Limb (tissue), 2 donors: ENCODE data around the gene RALY.

Source experiments
- DNase-seq, 2 donors: peaks; one replicate each; pipeline ENCODE4 v3.0.0-alpha.2; 2016; ENCODE audit errors: extremely low spot score in 2 of 2

RALY gene

DNA sequence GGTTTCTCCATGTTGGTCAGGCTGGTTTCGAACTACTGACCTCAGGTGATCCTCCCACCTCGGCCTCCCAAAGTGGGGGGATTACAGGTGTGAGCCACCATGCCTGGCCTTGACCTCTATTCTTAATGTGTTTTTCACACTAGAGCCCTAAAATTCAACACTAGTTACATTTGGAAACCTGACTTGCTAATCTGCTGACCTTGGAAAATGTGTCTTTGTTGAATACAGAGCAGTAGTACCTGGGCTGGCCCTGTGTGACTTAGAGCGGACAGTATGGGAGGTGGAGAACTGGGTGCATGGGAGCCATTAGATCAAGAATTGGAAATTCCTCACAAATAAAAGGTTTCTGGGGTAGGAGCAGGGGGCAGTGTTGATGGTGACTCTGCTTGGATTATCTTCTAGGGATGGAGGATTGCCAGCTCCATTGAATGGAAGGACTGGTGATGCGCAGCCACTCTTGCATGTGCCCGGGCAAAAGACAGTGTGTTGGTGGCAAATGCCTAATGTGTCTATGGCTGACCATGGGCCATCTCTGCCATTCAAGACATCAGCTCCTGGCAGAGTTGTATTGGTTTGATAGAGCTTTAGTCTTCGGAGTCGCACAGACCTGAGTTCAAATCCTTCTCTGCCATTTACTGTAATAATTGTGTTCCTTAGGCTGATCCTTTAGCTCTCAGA is 53.4 kb downstream of the RALY start:
- DNase-seq = no peak

DNA sequence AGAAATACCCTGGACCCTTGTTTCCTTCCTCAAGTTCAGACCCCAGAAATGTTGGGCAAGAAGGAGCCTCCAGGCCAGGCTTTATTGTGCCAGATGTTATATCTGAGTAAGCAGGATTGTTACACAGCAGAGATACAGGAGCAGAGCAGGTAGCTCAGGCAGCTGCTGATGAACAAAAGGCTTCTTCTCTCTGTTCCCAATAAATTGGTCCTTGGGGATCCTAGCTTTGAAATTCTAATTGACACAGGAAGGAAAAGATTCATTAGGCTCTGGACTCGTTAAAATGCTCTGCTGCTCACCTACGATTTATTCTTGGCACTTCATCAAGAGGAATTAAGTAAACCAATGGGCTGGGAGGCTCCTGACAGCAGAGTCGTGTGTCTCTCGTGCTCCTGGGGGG is 54.2 kb downstream of the RALY start:
- no peak for DNase-seq

DNA sequence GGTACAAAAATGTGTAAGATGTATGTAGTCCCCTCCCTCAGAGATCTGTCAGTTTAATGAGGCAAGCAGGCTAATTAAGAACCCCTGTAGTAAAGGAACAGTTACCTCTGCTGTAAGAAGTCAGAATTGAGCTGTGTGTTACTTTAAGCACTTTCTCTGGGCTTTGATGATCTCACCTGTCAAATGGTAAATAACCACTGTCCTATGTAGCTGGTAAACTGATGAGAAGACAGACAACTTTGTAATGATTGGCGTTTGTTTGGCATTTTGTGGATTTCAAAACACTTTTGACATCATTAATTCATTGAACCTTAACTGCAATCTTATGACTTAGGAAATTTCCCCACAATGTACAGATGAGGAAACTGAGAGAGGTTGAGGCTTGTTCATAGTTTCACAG is 55.7 kb downstream of the RALY start:
- no peak for DNase-seq

DNA sequence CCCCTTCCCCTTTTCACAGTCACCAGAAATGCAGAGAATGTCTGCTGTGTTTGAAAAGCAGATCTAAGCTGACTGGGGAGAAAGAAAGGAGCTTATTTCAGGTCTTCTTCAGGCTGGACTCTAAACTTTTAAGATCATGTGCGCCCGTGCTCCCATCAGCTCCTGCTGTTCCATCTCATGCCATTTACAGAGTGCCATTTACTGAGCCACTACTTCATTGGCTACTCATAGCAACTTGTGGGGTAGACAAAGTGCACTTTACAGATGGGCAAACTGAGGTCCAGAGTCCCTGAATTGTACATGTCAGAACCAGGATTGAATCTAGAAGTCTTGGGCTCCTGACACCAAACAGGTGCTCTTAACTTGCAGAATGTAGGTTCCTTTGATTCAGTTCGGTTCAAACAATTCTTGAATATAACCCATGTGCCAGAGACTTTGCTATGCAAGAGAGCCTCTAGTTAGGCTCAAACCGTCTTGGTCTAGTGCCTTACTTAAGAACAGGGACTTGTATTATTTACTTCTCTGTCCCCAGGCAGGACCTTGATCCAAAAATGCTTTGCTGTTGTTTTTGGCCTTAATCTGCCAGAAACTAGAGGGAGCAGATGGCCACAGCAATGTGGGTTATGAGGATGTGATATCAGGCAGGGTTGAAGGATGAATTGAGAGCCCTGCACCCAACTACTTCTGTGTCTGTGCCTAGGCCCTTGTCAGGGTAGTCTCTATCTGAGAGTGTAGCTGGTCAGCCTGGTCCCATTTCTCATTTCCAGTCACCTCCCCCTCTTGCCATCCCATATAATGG is 56.4 kb downstream of the RALY start:
- DNase-seq = no peak

DNA sequence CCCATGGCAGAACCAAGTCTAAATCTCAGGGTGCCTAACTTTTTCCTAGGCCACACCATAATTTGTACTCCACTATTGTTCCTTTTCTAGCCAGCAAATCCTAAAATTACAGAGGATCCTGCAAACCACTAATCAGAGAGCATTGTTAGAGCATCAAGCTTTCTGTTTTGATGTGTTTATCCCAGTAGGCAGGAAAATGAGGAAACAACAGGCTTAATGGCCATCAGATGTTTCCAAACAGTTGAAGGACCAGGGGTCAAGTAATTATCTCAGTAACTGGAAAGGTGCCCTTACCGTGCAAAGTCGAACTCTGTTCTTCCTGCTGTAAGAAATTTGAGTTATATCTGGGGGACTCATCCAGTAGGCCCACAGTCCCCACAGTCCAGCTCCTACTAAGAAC is 58.7 kb downstream of the RALY start:
- no peak for DNase-seq

DNA sequence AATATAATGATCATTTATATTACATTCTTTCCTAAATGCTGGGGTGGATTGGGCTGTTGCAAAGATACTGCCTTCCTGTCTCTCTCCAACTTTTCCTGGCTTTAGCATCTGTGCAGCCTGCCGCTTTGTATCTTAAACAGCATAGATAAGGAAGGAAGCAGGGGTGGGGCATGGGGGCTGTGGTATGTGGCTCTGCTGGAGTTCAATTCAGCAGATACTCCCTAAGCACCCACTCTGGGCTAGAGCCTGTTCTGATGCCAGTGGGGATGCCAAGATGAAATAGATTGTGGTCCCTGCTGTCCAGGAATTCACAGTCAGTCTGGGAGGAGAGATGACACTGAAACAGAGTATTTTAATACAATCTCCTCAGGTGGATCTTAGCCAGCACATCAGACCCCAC is 61.6 kb downstream of the RALY start:
- no peak for DNase-seq

DNA sequence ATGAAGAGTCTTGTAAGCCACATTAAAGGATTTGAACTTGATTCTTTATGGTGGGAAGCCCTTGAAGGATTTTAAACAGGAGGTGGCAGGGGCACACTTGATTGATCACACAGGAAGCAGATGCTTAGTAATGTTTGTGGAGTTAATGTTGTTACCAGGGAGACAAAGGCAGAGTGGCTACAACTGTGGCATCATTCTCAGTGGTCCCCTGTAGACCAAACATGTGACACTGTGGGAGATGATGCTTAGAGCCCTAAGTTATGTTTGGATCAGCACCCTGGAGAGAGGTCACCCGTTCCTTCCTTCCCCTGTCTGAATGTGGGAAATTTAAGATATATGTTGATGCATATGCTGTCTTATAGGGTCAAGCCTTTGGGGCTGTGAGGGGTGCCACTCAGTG is 65.1 kb downstream of the RALY start:
- DNase-seq = no peak

DNA sequence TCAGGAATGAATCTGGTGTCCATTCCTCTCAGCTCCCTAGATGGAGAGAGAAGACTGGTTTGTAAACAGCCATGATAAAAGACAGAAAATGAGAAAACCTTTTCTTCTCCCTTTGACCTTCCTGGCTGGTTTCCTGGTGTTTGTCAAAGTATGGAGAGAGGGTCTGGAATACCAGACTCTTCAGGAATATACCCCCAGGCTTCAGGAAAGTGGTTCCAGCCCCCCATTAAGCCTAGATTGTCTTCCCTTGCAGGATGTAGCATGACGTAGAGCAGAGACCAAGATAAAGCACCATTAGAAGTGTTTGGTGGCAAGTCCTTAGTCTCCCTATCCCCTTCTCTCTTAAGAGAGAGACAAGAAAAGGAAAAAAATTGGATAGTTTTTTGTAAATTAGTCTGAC is 67.3 kb downstream of the RALY start:
- DNase-seq = no peak

DNA sequence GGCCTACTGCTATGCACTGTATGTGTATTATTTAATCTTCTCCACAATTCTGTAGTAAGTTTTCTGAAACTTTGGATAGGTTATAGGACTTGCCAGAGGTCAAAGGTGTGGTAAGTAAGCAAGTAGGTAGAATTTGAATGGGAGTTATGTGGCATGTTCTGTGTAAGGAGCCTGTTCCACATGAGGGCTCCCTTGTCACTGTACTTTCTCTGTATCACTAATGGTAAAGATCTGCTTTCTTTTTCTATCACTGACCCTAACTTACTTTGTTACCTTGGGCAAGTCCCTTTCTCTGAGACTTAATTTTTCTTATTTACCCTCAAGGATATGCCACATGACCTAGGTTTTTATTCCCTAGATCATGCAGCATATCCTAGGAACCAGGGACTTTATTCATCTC is 68.0 kb downstream of the RALY start:
- DNase-seq = no peak

DNA sequence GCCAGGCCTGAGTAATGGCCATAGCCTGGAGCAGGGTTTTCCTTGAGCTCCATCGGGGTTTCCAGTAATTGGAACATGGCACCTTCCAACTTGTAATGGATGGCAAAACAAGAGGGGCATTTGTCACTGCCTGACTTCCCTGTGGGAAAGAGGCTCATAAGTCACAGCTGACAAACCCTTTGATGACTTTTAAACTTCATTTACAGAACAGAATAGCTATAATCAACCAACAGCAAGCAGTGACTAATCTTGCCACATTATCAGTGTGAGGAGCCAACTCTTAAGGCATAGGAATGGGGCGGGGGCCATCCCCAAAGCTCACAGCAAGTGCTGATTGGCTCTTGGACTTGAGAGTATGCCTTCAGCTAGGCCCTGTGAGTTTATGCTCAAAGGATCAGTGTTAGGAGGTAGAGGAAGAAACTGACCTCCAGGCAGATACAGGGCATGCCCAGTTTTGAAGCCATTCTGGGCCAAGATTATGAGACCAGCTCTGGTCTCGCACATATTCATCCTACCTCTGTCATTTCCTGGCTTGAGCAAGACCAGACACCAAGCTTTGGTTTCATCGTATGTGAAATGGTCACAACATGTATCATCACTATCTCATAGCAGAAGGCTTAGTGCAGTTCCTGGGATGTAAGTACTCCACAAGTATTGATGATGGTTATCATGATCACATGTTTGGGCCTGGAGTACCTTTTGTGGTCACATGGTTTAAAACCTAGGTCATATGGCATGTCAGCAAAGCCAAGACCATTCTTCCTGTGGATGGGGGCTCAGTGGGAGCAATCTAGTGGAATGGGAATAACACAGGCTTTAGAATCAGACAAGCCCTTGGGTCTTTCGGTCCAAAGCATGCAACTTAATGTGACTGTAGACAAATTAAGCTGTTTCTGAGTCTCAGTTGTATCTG is 69.1 kb downstream of the RALY start:
- no peak for DNase-seq

DNA sequence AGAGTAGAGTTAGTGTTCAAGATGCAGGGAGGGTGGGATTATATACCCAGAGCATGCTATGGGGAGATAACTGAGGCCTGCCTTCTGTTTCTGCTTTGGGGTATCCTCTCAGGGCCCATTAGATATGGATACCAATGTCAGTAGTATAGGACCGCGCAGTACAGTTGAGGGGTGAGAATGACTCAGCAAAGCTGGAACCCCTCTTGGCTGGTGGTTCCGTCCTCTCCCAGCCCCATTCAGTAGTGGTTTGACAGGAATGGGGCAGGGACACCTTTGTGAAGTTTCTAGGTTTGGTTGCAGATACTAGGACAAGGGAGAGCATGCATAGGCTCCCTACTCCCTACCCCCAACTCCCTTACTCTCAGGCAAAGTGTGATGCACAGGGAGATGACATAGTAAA is 70.6 kb downstream of the RALY start:
- DNase-seq = no peak

DNA sequence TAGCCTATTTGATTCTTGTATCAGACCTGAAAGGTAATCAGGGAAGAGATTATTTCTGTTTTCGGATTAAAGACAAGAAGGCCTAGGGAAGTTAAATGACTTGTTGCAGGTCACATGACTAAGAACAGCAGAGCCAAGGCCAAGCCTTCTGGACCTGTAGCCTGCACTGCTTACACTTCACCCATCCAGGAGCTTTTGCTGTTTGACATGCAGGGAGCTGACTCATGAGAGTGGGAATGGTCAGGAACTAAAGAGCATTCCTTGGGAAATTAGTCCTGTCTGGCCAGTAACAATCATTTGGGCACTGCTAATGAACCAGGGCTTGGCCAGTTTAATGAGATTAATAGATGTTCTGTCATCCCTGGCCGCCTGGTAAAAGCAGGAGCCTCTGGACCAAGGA is 71.5 kb downstream of the RALY start:
- DNase-seq = no peak

DNA sequence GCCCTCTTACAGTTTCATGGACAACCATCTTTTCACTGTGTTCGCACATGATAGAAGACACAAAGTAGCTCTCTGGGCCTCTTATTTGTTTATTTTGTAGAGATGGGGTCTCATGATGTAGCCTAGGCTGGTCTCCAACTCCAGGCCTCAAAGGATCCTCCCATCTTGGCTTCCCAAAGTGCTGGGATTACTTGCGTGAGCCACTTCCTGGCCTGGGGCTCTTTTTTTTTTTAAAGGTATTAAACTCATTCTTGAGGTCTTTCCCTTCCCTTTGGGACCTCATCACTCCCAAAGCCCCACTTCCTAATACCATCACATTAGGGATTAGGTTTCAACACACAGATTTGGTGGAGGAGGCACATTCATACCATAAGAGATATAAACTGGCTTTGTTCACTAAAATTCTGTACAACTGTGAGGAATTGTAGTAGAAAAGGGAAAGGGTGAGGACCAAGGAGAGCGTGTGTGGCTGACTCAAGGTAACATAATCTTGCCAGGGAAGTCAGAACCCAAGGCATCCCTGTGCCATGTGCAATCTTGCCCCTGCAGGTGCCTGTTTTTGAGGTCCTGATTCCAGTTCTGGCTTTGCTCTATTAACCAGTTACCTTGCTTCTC is 72.9 kb downstream of the RALY start:
- DNase-seq = no peak

DNA sequence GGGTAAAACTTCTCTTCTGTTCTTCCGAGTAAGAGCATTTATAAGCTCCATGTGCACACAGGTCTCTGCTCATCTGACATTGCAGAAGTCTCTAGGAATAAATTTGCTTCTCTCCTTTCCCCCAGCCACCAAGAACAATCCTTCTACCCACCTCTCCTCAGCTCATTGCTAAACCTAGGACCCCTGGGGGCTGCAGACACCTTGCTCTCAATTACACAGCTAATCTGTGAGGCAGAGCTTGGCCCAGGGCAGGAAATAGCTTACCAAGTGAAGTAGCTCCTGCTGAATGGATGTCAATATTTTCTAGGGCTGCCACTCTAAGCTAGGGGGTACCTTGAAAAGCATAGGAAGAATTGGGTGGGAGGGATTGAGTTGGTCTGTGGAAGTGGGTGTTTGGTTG is 74.3 kb downstream of the RALY start:
- DNase-seq = no peak

DNA sequence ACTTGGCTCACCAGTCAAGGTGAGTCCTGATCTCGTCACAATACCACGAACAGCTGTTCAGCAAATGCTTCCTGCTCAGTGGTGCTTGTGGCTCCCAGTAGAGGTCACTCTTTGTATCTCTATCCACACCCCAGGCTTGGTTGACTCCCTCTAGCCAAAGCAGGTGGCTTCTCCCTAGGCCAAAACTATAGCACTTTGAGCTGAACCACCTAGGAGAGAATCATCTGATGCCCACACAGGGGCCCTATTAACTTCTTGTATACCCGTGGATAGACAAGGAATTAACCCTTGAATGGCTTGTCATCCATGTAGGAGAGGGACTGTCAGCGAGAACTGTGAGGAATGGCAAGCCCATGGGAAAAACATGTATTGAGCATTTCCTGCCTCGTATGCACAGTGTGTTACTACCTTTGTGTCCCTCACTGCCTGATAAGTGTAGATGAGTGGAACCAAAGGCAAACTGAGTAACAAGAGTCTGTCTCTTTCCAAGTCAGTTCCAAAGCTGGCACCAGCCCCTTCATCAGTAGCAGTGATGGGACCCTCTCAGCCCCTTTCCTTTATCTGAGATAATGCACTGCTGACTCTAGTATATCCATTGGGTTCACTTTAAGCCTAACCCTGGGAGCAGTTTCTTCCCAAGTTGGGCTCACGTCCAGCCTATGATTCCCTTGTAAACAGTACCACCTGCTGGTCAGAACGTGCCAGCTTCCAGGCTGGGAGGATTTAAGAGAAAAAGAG is 75.8 kb downstream of the RALY start:
- peak; percentile 79 to 85 for DNase-seq

DNA sequence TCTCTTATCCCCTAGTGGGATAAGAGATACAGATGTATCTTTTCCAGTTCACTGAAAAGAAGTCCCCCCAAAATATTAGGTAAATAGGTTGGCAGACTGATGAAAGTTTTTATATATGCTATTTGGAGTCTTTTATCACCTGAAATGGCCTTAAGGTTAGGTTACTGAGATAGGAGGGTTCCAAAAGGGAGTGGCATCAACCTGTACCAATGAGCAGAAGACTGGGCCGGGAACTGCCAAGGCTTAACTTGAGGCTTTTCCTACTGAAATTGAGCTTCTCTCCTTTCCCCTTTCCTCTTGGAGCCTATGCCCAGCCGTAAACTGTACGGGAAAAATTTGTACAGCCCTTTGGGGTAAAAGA is 76.3 kb downstream of the RALY start:
- DNase-seq = no peak

DNA sequence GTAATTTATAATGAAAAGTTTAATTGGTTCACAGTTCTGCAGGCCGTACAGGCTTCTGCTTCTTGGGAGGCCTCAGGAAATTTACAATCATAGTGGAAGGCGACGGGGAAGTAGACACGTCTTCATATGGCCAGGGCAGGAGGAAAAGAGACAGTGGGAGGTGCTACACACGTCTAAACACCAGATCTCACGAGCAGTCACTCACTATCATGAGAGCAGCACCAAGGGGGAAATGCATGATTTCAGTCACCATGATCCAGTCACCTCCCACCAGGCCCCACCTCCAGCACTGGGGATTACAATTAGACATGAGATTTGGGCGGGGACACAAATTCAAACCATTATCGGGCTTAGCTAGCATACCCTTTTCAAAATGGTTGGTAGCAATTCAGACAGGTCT is 77.1 kb downstream of the RALY start:
- no peak for DNase-seq

DNA sequence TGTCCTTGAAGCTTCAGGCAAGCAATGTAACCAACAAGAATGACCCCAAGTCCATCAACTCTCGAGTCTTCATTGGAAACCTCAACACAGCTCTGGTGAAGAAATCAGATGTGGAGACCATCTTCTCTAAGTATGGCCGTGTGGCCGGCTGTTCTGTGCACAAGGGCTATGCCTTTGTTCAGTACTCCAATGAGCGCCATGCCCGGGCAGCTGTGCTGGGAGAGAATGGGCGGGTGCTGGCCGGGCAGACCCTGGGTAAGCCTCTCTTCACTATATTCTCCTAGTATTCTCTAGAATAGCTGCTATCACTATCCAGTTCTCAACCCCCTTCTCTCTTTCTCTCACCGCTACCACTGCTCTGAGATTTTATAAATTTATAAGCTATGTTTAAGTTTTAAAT is 78.4 kb downstream of the RALY start:
- DNase-seq = no peak

DNA sequence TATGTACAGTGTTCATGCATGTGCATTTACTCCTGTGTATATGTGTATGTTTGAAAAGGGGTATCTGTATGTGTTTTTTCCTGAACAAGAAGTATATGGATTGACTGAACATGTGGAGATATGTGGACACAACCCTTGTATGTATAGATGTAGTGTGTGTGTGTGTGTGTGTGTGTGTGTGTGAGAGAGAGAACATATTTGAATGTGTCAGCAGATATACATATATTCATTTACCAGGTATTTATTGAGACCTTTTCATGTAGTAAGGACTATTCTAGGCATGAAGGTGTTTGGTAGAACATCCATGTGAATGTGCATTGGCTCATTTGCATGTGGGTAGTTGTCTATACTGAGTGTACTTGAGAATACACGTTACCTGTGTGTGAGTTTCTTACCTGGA is 79.1 kb downstream of the RALY start:
- DNase-seq = no peak

DNA sequence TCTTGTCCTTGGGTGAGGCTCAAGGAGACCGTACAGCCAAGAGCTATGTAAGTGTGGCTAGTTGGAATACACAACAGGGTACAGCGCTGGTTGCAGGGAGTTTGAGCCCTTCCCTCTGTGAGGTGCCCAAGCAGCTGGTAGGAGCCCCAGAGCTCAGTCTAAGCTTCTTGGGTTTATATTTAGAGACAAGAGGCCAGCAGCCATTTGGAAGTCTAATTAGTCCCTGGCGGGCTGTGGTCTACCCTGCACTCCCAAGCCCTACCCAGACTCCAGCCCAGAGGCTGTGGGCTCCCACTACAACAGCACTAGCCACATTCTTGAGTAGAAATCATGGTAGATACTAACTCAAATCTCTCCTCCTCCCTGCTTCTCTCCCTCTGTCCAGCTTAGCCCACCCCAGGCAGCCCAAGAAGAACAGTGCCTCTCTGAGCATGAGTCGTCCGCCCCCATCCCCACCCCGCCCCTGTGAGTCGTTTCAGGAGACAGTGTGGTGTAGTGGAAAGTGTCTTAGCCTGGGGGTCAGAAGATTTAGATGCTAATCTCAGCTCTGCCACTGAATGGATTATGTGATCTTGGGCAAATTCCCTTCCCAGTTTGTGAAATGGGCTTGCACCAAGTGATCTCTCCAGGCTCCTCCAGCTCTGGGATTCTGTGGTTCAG is 80.5 kb downstream of the RALY start:
- no peak for DNase-seq

DNA sequence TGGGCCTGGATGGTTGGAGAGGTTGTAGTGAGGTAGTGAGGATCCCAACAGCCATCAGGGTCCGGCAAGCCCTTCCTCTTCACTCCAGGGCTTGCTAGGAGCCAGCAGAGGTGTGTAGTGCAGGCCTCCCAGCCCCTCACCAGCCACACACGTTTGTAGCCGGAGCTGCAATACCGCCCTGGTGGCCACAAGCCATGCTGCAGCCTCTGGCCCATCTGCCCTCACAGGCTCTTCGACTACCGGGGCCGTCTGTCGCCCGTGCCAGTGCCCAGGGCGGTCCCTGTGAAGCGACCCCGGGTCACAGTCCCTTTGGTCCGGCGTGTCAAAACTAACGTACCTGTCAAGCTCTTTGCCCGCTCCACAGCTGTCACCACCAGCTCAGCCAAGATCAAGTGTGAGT is 81.9 kb downstream of the RALY start:
- no peak for DNase-seq
